ENCODE measurements around the gene ENTPD2.

ENTPD2 gene

GRCh38 chr9:137018761-137019559 lies 34.9 kb downstream of the ENTPD2 start:
- DNase-seq (ENCODE audit: low spot score), result no peak

DNA sequence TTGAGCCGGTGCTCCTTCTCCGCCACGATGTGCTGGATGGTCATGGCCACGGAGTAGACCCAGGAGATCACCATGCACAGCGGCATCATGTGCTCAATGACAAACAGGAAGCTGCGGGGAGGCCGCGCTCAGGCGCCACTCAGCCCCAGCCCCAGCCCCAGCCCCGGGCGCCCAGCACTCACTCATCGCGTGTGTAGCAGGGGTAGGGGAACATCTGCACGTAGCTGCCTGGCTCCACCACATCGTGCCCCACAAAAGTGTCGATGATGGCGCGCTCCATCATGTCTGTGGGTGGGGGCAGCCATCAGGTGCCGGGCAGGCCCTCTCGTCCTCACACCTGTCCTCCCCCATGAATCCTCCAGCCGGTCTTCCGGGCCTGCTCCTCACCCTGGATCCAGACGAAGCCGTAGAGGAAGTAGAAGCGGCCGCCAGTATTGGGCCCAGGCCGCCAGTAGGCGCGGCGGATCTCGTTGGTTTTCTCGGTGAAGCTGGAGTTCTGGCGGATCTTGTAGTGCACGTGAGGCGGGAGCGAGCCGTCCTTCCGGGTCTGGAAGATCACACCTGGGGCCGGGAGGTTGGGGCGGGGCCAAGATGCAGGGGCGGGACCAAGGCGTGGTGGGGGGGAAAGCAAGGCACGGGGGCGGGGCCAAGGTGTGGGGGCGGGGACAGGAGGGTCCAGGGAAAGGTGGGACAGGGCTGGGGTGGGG lies 35.9 kb downstream of the ENTPD2 start:
- no peak for DNase-seq (ENCODE audit: low spot score)

GRCh38 chr9:137017071-137017470 lies 36.8 kb downstream of the ENTPD2 start:
- DNase-seq (ENCODE audit: low spot score), result no peak

DNA sequence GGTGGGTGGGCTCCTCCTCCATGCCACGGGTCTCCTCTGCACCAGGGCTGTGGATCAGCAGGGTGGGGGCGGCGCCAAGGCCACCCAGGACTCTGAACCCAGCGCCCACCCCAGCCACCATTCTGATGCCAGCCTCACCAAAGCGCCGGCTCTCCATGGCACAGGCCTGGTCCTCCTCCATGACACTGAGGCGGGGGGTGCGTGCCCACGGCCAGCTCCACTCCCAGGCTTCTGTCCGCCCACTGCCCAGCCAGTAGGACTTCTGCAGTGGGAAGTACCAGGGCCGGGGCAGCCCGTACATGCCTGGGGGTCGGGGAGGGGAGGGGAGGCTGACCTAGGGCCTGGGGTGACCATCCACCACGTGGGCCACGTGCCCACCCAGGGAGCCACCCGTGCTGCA lies 37.4 kb downstream of the ENTPD2 start:
- no peak for DNase-seq (ENCODE audit: low spot score)

DNA sequence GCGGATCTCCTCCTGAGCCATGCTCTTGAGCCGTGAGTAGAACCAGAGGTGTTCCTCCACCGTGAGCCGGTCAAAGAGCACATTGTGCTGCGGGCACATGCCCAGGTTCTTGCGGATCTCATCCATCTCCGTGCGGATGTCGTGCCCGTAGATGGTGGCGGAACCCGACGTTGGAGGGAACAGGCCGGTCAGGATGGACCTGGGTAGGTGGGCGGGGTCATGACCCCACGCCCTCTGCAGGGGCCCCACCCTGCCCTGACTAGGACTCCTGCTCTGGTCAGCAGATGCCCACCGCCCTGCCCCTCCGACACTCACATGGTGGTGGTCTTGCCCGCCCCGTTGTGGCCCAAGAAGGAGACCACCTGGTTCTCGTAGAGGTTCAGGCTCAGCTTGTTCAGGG lies 37.9 kb downstream of the ENTPD2 start:
- DNase-seq (ENCODE audit: low spot score), result no peak

DNA sequence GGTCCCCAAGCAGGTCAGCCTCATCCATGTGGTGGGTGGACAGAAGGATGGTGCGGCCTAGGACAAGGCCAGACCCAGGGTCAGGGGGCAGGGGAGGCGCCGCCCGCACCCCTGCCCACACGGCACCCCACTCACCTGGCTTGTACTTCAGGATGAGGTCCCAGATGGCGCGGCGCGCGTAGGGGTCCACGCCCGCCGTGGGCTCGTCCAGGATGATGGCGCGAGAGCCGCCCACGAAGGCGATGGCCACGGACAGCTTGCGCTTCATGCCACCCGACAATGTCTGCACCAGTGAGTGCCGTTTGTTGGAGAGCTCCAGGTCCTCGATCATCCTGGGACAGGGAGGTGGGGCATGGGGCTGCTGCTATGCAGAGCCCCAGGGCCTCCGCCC lies 38.3 kb downstream of the ENTPD2 start:
- DNase-seq (ENCODE audit: low spot score), result no peak

- no peak for DNase-seq (ENCODE audit: low spot score)
Measured at GRCh38 chr9:137014776-137015539, 38.9 kb downstream of the ENTPD2 start.

- DNase-seq (ENCODE audit: low spot score), result no peak
Measured at GRCh38 chr9:137014166-137014565, 39.7 kb downstream of the ENTPD2 start.

- DNase-seq (ENCODE audit: low spot score), result no peak
Measured at GRCh38 chr9:137013571-137013940, 40.3 kb downstream of the ENTPD2 start.

DNA sequence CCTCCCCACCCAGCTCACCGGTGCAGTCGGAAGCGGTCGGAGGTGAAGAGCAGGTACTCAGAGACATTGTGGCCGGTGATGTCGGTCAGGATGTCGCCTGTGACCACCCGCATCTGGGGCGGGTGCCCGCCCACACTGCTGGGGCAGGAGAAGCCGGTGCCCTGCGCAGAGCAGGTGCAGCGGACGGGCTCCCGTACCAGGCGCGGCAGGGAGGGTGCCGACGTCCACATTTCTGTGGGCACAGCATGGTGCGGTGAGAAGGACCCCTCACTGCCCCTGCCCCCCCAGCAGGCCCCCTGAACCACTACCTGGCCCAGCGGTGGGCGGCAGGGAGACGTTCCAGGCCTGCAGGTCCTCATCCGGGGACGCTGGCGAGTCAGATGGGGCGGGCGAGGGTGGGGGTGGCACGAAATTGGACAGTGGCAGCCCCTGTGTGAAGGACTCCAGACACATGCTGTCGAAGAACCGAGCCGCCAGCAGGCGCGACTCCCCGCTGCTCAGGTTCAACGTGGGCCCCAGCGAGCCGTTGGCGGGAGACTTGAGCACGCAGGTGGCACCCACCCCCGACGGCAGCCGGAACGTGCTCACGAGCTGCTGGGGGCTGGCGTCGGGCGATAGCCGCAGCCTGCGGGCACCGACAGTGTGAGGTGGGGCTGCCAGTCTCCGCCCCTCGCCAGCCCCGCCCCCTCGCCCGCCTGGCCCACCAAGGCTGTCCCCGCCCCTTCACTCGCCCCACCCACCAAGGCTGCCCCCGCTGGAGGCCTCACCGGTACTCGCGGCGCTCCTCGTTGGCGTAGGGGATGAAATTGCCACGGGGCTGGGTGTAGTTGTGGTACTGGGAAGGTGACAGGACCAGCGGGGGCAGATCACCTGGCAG lies 40.9 kb downstream of the ENTPD2 start:
- no peak for DNase-seq (ENCODE audit: low spot score)

GRCh38 chr9:137011907-137012675 lies 41.8 kb downstream of the ENTPD2 start:
- no peak for DNase-seq (ENCODE audit: low spot score)

DNA sequence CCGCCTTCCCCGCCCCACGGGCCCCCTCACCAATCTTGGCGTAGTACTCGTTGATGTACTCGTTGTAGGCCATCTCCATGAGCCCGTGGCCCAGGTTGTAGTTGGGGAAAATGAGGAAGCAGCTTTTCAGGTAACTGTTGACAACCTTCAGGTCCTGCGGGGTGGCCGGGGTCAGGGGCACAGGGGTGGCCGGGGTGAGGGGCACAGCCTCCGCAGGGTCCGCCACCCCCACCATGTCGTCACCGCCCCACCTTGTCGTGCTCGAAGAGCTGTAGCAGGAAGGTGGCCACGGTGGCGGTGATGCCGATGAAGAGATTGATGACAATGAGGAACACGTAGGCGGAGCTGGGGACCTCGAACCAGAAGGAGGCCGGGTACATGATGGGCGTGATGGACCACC lies 42.7 kb downstream of the ENTPD2 start:
- DNase-seq (ENCODE audit: low spot score), result no peak

DNA sequence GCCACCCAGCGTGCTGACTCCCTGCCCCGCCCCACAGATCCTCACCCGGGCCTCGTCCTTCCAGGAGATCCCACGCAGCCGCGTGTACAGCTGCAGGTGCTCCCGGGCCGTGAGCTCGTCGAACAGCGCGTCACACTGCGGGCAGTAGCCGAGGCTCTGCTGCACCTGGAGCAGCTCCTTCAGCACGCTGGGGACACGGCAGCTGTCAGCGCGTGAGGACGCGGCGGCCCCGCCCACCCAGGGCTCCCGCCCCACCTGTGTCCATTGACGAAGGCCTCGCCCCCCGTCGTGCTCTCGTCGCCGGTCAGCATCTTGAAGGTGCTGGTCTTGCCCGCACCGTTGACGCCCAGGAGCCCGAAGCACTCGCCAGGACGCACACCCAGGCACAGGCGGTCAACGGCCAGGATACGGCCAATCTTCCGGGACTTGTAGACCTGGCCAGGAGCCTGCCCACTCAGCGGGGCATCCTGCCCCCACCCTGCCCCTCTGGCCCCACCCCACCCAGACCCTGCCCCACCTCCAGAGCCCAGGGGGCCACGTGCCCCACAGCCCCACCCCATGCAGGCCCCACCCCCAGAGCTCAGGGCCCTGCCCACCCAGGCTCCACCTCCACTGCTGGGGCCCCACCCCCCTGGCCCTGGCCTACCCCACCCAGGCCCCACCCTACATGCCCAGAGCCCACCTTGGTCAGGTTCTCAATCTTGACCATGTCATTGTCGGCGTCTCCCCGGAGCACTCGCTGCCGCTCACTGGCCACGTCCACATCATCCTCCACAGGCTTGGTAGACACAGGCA lies 43.7 kb downstream of the ENTPD2 start:
- no peak for DNase-seq (ENCODE audit: low spot score)

- no peak for DNase-seq (ENCODE audit: low spot score)
Measured at GRCh38 chr9:137009217-137009616, 44.6 kb downstream of the ENTPD2 start.

DNA sequence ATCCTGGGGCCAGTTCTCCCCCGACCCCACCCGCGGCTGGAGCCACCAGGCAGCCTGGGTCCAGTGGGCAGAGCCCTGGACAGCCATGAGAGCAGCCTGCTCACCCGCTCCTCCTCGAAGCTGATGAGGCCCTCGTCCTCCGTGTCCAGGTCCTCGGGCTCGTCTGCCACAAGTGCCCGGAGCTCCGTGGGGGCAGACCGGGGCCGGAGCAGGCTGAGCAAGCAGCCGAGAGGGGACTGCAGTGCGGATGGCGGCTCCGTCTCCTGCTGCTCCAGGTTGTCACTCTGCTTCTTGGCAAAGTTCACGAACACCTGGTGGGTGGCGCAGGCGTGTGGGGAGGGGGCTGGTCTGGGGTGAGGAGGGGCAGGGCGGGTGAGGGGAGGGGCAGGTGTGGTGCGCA lies 45.5 kb downstream of the ENTPD2 start:
- no peak for DNase-seq (ENCODE audit: low spot score)

DNA sequence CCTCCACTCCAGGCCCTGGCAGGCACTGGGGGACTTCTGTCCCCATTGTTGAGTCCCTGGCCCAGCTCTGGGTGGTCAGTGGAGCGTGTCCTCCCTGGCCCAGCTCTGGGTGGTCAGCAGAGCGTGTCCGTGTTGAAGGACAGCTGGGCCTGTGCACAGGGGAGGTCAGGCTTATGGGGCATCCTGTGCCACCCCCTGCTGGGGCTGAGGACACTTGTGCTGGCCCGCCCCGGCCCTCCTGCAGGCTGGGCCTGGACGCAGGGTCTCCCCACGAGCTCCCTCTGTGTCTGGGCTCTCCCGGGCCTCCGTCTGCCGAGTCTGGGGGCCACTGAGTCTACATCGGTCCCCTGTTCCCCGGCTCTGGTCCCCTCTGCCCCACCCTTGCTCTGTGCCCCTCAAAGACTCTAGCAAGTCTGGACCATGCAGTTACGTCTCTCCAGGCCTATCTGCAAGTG lies 46.0 kb downstream of the ENTPD2 start:
- DNase-seq (ENCODE audit: low spot score), result no peak

DNA sequence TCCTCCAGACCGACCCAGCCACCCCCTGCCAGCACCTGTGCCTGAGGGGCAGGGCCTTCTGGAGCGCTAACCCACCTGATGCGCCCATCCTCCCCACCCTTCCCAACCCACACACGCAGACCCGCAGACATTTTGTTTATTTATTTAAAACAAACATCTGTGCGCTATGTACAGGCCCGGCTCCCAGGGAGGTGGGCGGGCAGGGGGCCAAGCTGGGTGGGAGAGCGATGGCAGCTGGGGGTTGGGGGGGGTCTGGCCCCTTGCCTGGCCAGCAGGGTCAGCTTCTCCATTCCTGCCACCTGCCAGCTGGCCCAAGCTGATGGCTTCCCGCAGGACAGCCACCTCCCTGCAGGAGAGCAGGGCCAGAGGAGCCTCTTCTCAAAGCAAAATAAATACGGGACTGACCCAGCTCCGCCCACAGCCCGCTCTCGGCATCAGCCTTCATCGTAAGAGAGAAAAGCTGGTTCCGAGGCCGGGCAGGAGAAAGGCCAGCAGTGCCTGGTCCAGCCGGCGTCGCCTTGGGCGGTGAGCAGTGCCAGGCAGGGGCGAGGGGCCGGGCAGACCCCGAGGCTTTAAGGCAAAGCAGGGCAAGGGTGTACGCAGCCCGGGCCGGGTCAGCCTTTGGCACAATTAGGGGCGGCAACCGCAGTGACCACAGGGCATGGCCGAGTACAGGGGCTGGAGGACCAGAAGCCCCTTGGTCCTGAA lies 46.6 kb downstream of the ENTPD2 start:
- no peak for DNase-seq (ENCODE audit: low spot score)

- no peak for DNase-seq (ENCODE audit: low spot score)
Measured at GRCh38 chr9:137006116-137007003, 47.5 kb downstream of the ENTPD2 start.

Measured in SK-N-DZ (cell line).